ENCODE data around the gene ZNF547.
"Not testable (repeated sequence)": the region's sequence is repeated elsewhere in the genome, so short reads cannot be mapped to it uniquely, and the experiment has no call there.

The ZNF547 gene

GRCh38 chr19:57362997-57363687 lies at the start of gene ZNF547, which contains the start of gene TRAPPC2B:
Gene ZNF547, plus strand, starts transcription at chr19:57363551. Its CDS starts 5,005 bp downstream, at chr19:57368556.
Gene TRAPPC2B, plus strand, starts transcription at chr19:57363551. Its CDS starts 1,283 bp downstream, at chr19:57364834.
- peak; percentile 94 for DNase-seq

- DNase-seq: no peak
Observed at GRCh38 chr19:57314146-57314545, 49.2 kb upstream of the ZNF547 start.

- DNase-seq: no peak
Observed at GRCh38 chr19:57317503-57317902, 45.8 kb upstream of the ZNF547 start.

GRCh38 chr19:57319869-57320179 lies 43.5 kb upstream of the ZNF547 start:
- DNase-seq: no peak

GRCh38 chr19:57320180-57321084 lies 42.9 kb upstream of the ZNF547 start, which contains the start of gene ZNF543:
Gene ZNF543, plus strand, starts transcription at chr19:57320472. Its CDS starts 382 bp downstream, at chr19:57320854.
- peak; percentile 80 for DNase-seq

DNA sequence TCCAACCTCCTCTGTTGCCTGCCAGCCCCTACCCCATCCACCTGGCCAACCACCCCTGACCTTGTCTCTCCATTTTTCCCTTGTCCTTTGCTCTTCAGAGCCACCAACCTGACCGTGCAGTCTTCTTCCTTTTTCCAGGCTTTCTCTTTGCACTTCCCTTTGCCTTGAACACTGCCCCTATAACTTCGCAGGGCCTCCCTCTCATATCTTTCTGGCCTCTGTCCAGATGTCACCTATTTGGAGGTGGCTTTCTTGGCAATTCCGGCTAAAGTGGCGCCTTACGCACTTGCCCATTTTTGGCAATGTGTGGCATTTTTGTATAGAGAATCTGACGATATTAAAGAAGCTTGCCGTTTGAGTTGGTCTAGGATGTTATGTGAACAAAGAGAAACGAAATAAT lies 42.2 kb upstream of the ZNF547 start:
- no peak for DNase-seq

DNA sequence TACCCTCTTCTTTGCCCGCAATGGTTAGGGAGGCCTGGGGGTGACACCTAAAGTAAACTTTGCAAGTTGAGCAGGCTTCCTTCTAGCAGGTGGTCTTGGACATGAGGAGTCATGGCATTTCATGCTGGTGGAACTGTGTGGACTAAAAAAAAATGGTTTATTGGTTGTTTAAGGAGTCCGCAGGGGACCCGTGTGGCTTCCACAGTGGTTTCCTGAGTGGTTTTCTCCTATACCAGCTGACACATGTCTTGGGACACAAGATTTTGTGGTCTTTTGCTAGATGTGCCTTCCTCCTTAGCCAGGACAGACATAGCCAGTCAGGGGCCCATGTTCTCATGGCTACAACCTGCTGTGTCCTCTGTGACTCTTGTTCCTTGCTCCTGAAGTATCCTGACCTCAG lies 41.6 kb upstream of the ZNF547 start:
- DNase-seq: no peak

- DNase-seq: no peak
Observed at GRCh38 chr19:57324992-57325391, 38.4 kb upstream of the ZNF547 start.

- no peak for DNase-seq
Observed at GRCh38 chr19:57327993-57328392, 35.4 kb upstream of the ZNF547 start.

- DNase-seq: no peak
Observed at GRCh38 chr19:57334191-57334590, 29.2 kb upstream of the ZNF547 start.

- no peak for DNase-seq
Observed at GRCh38 chr19:57338877-57339276, 24.5 kb upstream of the ZNF547 start.

GRCh38 chr19:57342582-57342981 lies 20.8 kb upstream of the ZNF547 start:
- no peak for DNase-seq

DNA sequence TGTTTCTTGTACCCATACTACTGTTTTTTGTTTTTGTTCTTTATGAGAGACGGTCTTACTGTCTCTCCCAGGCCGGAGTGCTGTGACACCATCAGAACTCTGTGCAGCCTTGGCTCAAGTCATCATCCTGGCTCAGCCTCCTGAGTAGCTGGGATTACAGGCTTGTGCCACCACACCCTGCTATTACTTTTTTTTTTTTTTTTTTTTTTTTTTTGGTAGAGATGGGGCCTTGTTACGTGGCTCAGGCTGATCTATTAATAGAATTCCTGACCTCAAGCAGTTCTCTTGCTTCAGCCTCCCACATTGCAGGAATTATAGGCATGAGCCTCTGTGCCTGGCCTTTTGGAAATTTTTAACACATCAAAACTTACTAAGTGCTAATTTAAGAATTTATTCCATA lies 15.2 kb upstream of the ZNF547 start:
- no peak for DNase-seq

DNA sequence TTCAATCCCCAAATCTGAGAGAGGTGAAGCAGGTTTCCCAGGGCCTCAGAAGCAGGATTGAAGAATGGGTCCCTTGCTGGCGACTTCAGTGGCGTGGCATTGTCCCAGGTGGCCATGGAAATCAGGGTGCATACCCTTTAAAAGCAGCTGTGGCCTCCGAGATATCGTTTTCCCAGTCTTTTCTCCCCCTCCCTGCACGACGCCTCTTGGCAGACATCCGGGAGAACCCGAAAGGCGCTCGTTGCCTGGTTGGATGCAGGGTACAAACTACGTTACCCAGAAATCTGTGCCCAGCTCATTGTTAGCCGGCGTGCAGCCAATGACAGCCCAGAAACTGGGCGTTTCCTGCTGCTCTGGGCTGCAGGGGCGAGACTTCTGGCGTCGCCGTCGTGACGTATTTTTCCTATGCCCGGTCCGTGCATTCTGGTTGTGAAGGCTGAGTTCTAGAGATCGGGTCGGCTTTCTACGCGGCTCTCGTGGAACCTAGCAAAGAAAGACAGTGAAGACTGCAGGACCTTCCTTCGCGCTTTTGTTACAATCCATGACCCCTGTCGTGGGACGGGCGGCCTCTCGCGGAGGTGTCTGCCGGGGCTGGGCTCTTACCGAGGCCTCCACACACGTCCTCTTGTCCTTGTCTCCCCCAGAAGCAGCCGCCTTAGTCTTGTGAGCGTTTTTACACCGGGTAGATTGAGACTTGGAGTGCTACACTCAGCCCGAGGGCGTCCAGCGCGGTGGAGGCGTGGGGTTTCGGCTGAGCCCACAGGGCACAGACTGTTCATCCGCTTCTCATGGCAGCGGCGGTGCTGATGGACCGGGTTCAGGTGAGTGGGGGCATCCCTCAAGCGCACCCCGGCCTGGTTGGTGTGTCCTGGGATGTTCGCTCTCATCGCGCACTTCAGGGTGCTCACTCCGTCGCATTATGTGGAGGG lies 12.2 kb upstream of the ZNF547 start, which contains the start of gene ZNF304:
ZNF304 (plus strand) TSS at position 395 of the 929 bp plus-strand sequence; CDS start at position 789, 394 bp downstream.
- peak; percentile 67 for DNase-seq

DNA sequence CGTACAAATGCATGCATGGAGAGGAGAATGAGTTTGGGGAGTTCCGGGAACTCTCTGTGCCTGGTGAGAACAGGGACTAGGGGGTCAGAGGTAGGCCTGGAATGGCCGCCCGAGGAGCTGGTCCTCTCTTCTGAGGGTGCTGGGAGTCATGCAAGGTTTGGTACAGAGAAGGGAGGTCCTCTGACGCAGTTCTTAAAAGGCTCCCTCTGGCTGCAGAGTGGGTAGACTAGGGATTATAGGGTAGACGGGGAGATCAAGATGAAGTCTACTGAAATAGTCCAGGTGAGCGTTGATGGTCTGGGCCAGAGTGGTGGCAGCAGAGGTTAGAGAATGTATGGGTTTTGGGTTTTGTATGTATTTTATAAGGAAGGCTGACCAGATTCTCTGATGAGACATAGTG lies 11.5 kb upstream of the ZNF547 start:
- DNase-seq: no peak

DNA sequence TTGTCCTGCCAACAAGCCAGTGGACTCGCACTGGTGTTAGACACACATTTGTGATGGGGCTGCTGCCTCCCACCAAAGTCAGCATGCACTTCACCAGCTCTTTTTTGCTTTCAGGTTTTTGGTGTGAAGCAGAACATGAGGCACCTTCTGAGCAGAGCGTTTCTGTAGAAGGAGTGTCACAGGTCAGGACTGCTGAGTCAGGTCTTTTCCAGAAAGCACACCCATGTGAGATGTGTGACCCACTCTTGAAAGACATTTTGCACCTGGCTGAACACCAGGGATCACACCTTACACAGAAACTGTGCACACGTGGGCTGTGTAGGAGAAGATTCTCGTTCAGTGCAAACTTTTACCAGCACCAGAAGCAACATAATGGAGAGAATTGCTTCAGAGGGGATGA lies 7.4 kb upstream of the ZNF547 start:
- DNase-seq: no peak

- no peak for DNase-seq
Observed at GRCh38 chr19:57357406-57357805, 5.9 kb upstream of the ZNF547 start.

DNA sequence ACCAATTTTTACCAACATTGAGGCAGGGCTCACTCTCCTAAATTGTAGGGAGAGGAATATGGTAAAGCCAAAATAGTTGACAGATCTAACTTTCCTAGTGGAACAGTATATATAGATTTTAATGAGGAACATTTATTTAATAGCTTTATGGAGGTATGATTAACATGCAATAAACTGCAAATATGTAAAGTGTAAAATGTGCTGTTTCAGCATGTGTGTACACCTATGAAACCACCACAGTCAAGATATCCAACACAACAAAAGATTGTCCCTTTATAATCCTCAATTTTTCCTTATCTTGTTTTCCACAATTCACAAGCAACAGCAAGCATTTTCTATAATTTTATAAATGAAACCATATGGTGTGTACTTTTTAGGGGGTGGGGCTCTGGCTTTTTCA lies 4.1 kb upstream of the ZNF547 start:
- no peak for DNase-seq

GRCh38 chr19:57362419-57362818 lies 932 bp upstream of the ZNF547 start:
- no peak for DNase-seq

DNA sequence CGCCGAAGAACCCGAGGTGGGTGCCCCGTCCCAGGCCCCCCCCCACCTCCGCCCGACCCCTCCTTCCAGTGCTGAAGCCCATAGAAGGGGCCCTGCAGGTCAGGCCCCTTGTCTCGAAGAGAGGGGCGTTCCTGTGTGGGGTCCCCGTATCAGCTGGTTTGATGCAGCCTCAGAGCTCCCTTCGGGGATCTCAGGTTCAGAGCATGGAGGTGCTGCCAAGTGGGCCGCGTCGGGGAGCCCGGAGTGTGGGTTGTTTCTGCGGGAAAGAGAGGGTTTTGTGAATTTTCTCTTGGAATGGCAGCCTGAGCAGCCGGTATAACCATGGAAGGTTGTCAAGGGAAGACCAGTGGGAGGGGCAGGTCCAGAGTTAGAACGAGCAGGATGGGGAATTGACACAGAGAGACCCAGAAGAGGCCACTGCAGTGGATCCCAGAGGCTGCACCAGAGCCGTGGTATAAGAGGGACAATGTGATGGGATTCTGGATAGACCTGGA lies 384 bp downstream of the ZNF547 start:
- DNase-seq: no peak

DNA sequence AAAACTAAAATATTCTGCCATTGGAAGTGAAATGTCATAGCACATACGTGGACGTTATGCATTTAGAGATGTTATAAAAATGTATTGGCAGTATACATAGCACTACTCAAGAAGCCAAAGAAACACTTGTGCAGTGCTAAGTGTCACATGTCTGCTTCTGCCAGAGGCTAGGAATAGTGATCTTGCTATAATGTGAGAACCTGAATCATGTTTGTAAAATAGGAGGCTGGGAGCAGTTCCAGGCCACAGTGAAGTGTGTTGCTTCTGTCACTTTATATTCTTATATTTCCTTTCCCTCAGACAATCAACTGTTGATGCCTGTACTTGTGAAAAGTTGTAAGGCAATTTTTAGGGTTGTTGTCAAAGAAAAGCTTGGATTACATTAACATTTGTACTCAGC lies 3.4 kb downstream of the ZNF547 start:
- no peak for DNase-seq

- no peak for DNase-seq
Observed at GRCh38 chr19:57374179-57374578, 10.8 kb downstream of the ZNF547 start.

GRCh38 chr19:57374647-57375046 lies 11.3 kb downstream of the ZNF547 start:
- not testable (repeated sequence) for DNase-seq

All from GOT3 (cell line).